ENCODE results near the gene TMEM164. TPM values are rescaled to one million over a fixed set of nuclear protein-coding genes. Genes with fewer than 3 reads are reported as not detected.
A peak's percentile ranks its signal among the peaks of the same experiment; 100 is the strongest.

Gene TMEM164
- total and polyA plus RNA-seq, 12 donors = 8.7 to 32.2 (median 24.8) TPM

GRCh38 chrX:110143454-110144210 is 140.7 kb downstream of the TMEM164 start:
- 55 to 84% (median 69%) methylated on average over 4 to 6 of the region's 6 CpGs for WGBS, 4 donors
- intact Hi-C loops (cut with DNase I) = loop anchor here in 1 of 2 donors (10.0 kb wide), 1 partner anchor 229 kb away; no protein-coding TSS in a partner anchor
- TF ChIP-seq CTCF (IDR thresholded peaks at IDR 0.05) (no peak), POLR2A (IDR thresholded peaks at IDR 0.05) (no peak)
- Histone ChIP-seq H3K4me1 (replicated peaks in 1 of 2) (no peaks in the 10 kb centered on the region), H3K4me3 (no peak overlapping the region), H3K27me3 (peaks cover 4% of the 10 kb centered on the region), H3K27ac (no peak overlapping the region), H3K36me3 (replicated peaks in 1 of 2) (no peaks in the 10 kb centered on the region), H3K9me3 (replicated peaks in 1 of 3) (no peaks in the 10 kb centered on the region)
- DNase-seq = peak in 4 of 7 donors; percentile 23 to 51 (median 35)

- H3K27ac ChIP-seq = no peak overlapping the region
- intact Hi-C loops (cut with DNase I) = loop anchor here (5.0 to 10.0 kb wide), 2 partner anchors 231 to 233 kb away; no protein-coding TSS in a partner anchor
These were observed 142.4 kb downstream of the TMEM164 start for GRCh38 chrX:110145311-110145710.

GRCh38 chrX:110145854-110146253 is 142.9 kb downstream of the TMEM164 start:
- Histone ChIP-seq H3K27me3 (peaks cover 4% of the 10 kb centered on the region), H3K9me3 (replicated peaks in 1 of 3) (no peaks in the 10 kb centered on the region), H3K27ac (no peak overlapping the region), H3K4me3 (no peak overlapping the region), H3K4me1 (replicated peaks in 1 of 2) (no peaks in the 10 kb centered on the region), H3K36me3 (replicated peaks in 1 of 2) (no peaks in the 10 kb centered on the region)
- WGBS, 4 donors = 11 to 23% (median 16%) methylated on average over 4 of the region's 4 CpGs
- peak in 5 of 7 donors; percentile 20 to 58 (median 44) for DNase-seq
- intact Hi-C loops (cut with DNase I) = loop anchor here (5.0 to 10.0 kb wide), 2 partner anchors 231 to 234 kb away; no protein-coding TSS in a partner anchor
- no peak for TF ChIP-seq POLR2A (IDR thresholded peaks at IDR 0.05)
- peak; percentile 34 to 66 (median 53) for TF ChIP-seq CTCF (IDR thresholded peaks at IDR 0.05)

More at GRCh38 chrX:110145311-110145710, 142.4 kb downstream of the TMEM164 start:
- H3K9me3 ChIP-seq (replicated peaks in 1 of 3) = no peaks in the 10 kb centered on the region
- peaks cover 4% of the 10 kb centered on the region for H3K27me3 ChIP-seq
- TF ChIP-seq POLR2A (IDR thresholded peaks at IDR 0.05) (no peak), CTCF (IDR thresholded peaks at IDR 0.05) (no peak)
- no peaks in the 10 kb centered on the region for H3K36me3 ChIP-seq (replicated peaks in 1 of 2)
- H3K4me1 ChIP-seq (replicated peaks in 1 of 2) = no peaks in the 10 kb centered on the region
- H3K4me3 ChIP-seq = no peak overlapping the region
- no peak for DNase-seq

- peak in 6 of 7 donors; percentile 37 to 59 (median 46) for DNase-seq
- 14 to 32% (median 18%) methylated on average over 1 to 2 of the region's 2 CpGs for WGBS, 4 donors
- H3K27me3 ChIP-seq = peaks cover 4% of the 10 kb centered on the region
- intact Hi-C loops (cut with DNase I) = loop anchor here (5.0 to 10.0 kb wide), 2 partner anchors 232 to 234 kb away; no protein-coding TSS in a partner anchor
- no peaks in the 10 kb centered on the region for H3K36me3 ChIP-seq (replicated peaks in 1 of 2)
- no peak overlapping the region for H3K4me3 ChIP-seq
- TF ChIP-seq CTCF (IDR thresholded peaks at IDR 0.05) (peak; percentile 54 to 67 (median 61)), POLR2A (IDR thresholded peaks at IDR 0.05) (no peak)
- no peaks in the 10 kb centered on the region for H3K4me1 ChIP-seq (replicated peaks in 1 of 2)
- no peak overlapping the region for H3K27ac ChIP-seq
- no peaks in the 10 kb centered on the region for H3K9me3 ChIP-seq (replicated peaks in 1 of 3)
These were observed 143.6 kb downstream of the TMEM164 start for GRCh38 chrX:110146521-110146920.

Measured in adrenal gland (tissue), 12 donors.